Stomach (tissue), 19 donors: ENCODE results near the gene PRKACG. TPM values are rescaled to one million over a fixed set of nuclear protein-coding genes. Genes with fewer than 3 reads are reported as not detected.

Source experiments
- DNase-seq, 2 donors: peaks; one replicate each; pipeline versions ENCODE4 v3.0.0 to v3.0.0-alpha.2; 2013 to 2019
- H3K27ac ChIP-seq, 5 donors: fragments of 200-600 bp in 4 of 5; sonication (generic) in 4 of 5; one replicate each; pipeline ENCODE4 v1.5.1; 2013 to 2019; ENCODE audit warnings: mild to moderate bottlenecking in 1 of 5, moderate library complexity in 1 of 5
- H3K27me3 ChIP-seq, 3 donors: fragments of 200-600 bp; sonication (generic); one replicate each; pipeline ENCODE4 v1.5.1; 2017 to 2019; ENCODE audit warnings: mixed run types in 1 of 3
- H3K36me3 ChIP-seq, 4 donors: fragments of 200-600 bp; sonication (generic); 1 replicate in 3 of 4; 2 replicates in 1 of 4; pipeline ENCODE4 v1.5.1; 2016 to 2019
- H3K4me1 ChIP-seq, 4 donors: fragments of 200-600 bp; sonication (generic); one replicate each; pipeline ENCODE4 v1.5.1; 2016 to 2019
- H3K4me3 ChIP-seq, 4 donors: fragments of 200-600 bp; sonication (generic) in 3 of 4; one replicate each; pipeline ENCODE4 v1.5.1; 2016 to 2019; ENCODE audit warnings: mild to moderate bottlenecking in 1 of 4
- H3K9me3 ChIP-seq, 4 donors: fragments of 200-600 bp; sonication (generic); one replicate each; pipeline ENCODE4 v1.5.1; 2016 to 2019
- EP300 ChIP-seq: sonication (generic); formaldehyde crosslinking; IDR thresholded peaks from one replicate; pipeline ENCODE4 v1.6.1; 2017; ENCODE audit warnings: antibody characterized with exemption
- POLR2A ChIP-seq, 4 donors: fragments of 450-650 bp; IDR thresholded peaks; one replicate each; pipeline ENCODE4 v1.6.1; 2016; ENCODE audit warnings: antibody characterized with exemption in 4 of 4, control low read depth in 2 of 4, mild to moderate bottlenecking in 1 of 4, moderate library complexity in 1 of 4
- POLR2AphosphoS5 ChIP-seq, 3 donors: sonication (generic); formaldehyde crosslinking; IDR thresholded peaks; one replicate each; pipeline ENCODE4 v1.6.1; 2016; ENCODE audit warnings: antibody characterized with exemption in 3 of 3
- WGBS, 5 donors: extraction: QIAGEN DNeasy Blood & Tissue Kit in 3 of 5; methylation state at CpG; one replicate each; pipeline versions ENCODE4 v1.1.5 to v1.1.7; 2013 to 2018; 5-methylcytosine and 5-hydroxymethylcytosine counted together
- intact Hi-C: fragments of 100-400 bp; cut with DNase I; formaldehyde crosslinking; loops from one replicate; pipeline ENCODE4 v1.15.1; 2023; ENCODE audit warnings: low total_unique reads
- long read RNA-seq, 10 donors: transcript quantifications; one replicate each; lab custom pipeline, GENCODE V29; 2026
- polyA plus RNA-seq, 3 donors: library from polyadenylated mRNA; stranded (reverse); fragments of 200-250 nt; gene quantifications; one replicate each; pipeline ENCODE4 v1.2.3, GENCODE V29; 2013
- total RNA-seq, 5 donors: library from RNA; depleted of rRNA; stranded (reverse); fragments of >200 nt; gene quantifications; one replicate each; pipeline versions ENCODE4 v1.1.0 to v1.2.3, GENCODE V29; 2014 to 2016
- TF ChIP-seq, protein P1 (sequence below), 7 experiments: fragments of 450-650 bp in 4 of 7; fragments of 200-600 bp in 3 of 7; sonication (generic) in 3 of 7; IDR thresholded peaks; one replicate each; pipeline ENCODE4 v1.5.1; 2016 to 2019; ENCODE audit warnings: antibody characterized with exemption in 7 of 7, control low read depth in 2 of 7, mild to moderate bottlenecking in 1 of 7
- donor health status: healthy with polysubstance abuse.
- donor health status: Bipolar disorder and iron deficiency.
- donor health status: healthy.

PRKACG gene
- not detected for total RNA-seq
- not detected for polyA plus RNA-seq
- long read RNA-seq, donor 1: 0 reads
- long read RNA-seq, donor 2: 0 reads
- long read RNA-seq, donor 3: 0 reads
- long read RNA-seq, donor 4: 0 reads
- long read RNA-seq, donor 5, partial matches to known transcripts: 0 of 1 reads
- long read RNA-seq, donor 5, other reads (novel, unspliced or antisense): 0 of 1 reads
- long read RNA-seq, donor 6: 0 reads
- long read RNA-seq, donor 7: 0 reads
- long read RNA-seq, donor 8: 0 reads
- long read RNA-seq, donor 9: 0 reads
- long read RNA-seq, donor 10: 0 reads

DNA sequence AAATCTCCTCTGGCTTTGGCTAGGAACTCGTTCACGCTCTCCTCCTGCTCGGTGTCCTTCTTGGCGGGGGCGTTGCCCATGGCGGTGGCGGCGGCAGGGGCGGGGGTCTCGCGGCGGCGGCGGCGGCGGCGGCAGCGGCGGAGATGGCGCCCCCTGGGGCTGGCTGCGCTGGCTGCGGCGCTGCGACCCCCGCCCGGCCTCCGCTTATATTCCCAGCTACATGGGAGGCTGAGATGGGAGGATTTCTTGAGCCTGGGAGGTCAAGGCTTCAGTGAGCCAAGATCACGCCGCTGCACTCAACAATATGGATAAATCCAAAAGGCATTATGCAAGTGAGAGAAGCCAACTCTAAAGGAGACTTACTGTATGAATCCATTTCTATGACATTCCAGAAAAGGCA, at the start of gene PRKACG:
Gene PRKACG (minus strand): TSS at position 101 of the 400 bp plus-strand sequence. CDS start 21 bp downstream, at position 80.
- TF ChIP-seq, protein P1, sequence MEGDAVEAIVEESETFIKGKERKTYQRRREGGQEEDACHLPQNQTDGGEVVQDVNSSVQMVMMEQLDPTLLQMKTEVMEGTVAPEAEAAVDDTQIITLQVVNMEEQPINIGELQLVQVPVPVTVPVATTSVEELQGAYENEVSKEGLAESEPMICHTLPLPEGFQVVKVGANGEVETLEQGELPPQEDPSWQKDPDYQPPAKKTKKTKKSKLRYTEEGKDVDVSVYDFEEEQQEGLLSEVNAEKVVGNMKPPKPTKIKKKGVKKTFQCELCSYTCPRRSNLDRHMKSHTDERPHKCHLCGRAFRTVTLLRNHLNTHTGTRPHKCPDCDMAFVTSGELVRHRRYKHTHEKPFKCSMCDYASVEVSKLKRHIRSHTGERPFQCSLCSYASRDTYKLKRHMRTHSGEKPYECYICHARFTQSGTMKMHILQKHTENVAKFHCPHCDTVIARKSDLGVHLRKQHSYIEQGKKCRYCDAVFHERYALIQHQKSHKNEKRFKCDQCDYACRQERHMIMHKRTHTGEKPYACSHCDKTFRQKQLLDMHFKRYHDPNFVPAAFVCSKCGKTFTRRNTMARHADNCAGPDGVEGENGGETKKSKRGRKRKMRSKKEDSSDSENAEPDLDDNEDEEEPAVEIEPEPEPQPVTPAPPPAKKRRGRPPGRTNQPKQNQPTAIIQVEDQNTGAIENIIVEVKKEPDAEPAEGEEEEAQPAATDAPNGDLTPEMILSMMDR (IDR thresholded peaks at IDR 0.05): no peak
- intact Hi-C loops: no loop called here
- Histone ChIP-seq H3K9me3 (no peaks in the 10 kb centered on the region), H3K4me1 (peaks cover 0 to 7% (median 0%) of the 10 kb centered on the region in 4 donors), H3K36me3 (no peaks in the 10 kb centered on the region), H3K27ac (no peak within 1 kb of the TSS), H3K27me3 (no peaks in the 10 kb centered on the region), H3K4me3 (no peak within 1 kb of the TSS)
- 96 to 98% (median 97%) methylated on average over 16 to 29 of the region's 29 CpGs for WGBS, 5 donors
- DNase-seq: no peak

DNA sequence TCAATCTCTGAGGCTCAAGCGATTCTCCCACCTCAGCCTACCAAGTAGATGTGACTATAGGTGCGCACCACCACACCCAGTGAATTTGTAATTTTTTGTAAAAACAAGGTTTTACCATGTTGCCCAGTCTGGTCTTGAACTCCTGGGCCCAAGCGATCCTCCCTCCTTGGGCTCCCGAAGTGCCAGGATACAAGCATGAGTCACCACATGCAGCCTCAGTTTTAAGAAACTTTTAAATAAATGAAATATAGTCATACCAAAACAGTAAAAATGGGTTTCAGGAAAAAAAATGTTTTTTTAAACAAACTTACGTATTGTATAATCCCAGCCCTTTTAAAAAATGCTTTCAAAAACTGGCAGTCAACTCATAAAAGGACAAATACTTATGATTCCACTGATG, 48.3 kb upstream of the PRKACG start:
- Histone ChIP-seq H3K27me3 (no peaks in the 10 kb centered on the region), H3K27ac (no peak overlapping the region), H3K4me1 (peaks cover 0 to 7% (median 0%) of the 10 kb centered on the region in 4 donors), H3K4me3 (no peak overlapping the region), H3K9me3 (no peaks in the 10 kb centered on the region), H3K36me3 (peaks cover 5 to 44% (median 26%) of the 10 kb centered on the region in 4 donors)
- TF ChIP-seq POLR2AphosphoS5 (IDR thresholded peaks at IDR 0.05): no peak
- no peak for TF ChIP-seq EP300
- TF ChIP-seq, protein P1 (IDR thresholded peaks at IDR 0.05): no peak
- intact Hi-C loops: no loop called here
- 93 to 98% (median 96%) methylated on average over 5 of the region's 5 CpGs for WGBS, 5 donors
- no peak for DNase-seq

DNA sequence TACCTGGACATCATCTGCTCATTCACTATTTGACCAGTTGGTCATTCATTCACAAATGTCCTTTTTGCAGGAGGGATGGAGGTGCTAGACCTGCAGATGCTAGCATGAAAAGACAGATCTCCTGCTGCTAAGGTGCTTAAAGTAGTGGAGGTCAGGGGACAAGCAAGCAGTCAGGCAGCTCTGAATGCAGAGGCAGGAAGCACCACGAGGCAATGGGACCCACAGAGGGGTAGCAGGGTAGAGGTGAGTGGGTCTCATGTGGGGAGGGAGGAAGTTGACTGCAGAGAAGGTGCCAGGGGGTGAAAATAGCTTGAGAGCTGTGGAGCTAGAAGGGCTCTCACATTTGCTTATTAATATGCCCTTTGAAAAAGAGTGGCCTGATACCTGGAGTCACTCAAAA, 46.9 kb upstream of the PRKACG start:
- Histone ChIP-seq H3K4me1 (peaks cover 0 to 7% (median 0%) of the 10 kb centered on the region in 4 donors), H3K9me3 (no peaks in the 10 kb centered on the region), H3K36me3 (peaks cover 1 to 30% (median 16%) of the 10 kb centered on the region in 4 donors), H3K4me3 (no peak overlapping the region), H3K27ac (no peak overlapping the region), H3K27me3 (no peaks in the 10 kb centered on the region)
- DNase-seq: no peak
- intact Hi-C loops: no loop called here
- TF ChIP-seq POLR2AphosphoS5 (IDR thresholded peaks at IDR 0.05) (no peak), POLR2A (IDR thresholded peaks at IDR 0.05) (no peak), EP300 (no peak)
- TF ChIP-seq, protein P1 (IDR thresholded peaks at IDR 0.05): no peak
- WGBS, 5 donors: 27 to 43% (median 31%) methylated on average over 1 of the region's 1 CpG

DNA sequence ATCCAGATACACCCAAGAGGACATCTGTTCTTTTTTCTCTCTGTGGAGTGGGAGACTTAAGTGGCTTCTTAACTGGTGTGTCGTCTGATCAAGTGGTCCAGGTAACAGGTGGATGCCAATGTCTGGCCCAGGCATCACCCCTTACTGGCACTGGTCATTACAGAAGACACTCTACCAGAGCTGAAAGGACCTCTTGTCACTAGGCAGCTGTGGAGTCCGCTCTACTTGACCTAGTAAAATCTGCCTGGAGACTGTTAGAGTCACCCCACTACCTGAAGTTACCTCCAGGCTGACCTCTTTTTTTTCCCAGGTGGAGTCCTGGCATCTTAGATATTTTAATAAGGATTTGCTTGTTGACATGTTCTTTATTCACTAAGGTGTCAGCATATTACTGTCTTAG, 44.2 kb upstream of the PRKACG start:
- intact Hi-C loops: no loop called here
- 89 to 100% (median 95%) methylated on average over 2 of the region's 2 CpGs for WGBS, 5 donors
- no peak for DNase-seq
- Histone ChIP-seq H3K4me3 (no peak overlapping the region), H3K27ac (no peak overlapping the region), H3K9me3 (no peaks in the 10 kb centered on the region), H3K4me1 (peaks cover 0 to 26% (median 16%) of the 10 kb centered on the region in 4 donors), H3K36me3 (peaks cover 0 to 18% (median 11%) of the 10 kb centered on the region in 4 donors), H3K27me3 (no peaks in the 10 kb centered on the region)
- TF ChIP-seq EP300 (no peak), POLR2A (IDR thresholded peaks at IDR 0.05) (no peak)

DNA sequence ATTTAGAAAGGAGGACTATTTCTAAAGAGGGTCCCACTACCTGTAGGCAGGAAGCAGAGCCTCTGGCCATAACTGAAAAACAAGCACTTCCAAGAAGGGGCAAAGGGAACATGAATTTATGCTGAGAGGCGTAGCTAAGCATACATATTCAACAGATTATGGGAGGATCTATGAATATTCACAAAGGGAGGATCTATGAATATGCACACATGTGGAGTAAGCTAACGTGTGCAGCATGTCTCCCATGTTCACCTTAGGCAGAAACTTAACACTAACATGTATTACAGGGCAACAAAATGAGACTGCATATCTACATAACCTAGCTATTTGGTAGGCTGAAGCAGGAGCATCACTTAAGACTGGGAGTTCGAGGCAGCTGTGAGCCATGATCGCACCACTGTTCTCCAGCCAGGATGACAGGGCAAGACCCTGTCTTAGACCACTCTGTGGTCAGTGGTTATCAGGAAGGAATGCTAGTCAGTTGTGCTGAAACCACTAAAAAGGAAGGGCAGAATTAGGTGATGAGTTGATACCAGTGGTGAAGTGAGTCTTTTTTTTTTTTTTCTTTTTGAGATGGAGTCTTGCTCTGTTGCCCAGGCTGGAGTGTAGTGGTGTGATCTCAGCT, 42.4 kb upstream of the PRKACG start:
- DNase-seq: no peak
- Histone ChIP-seq H3K4me1 (peaks cover 0 to 26% (median 16%) of the 10 kb centered on the region in 4 donors), H3K27me3 (no peaks in the 10 kb centered on the region), H3K27ac (no peak overlapping the region), H3K36me3 (peaks cover 0 to 19% (median 14%) of the 10 kb centered on the region in 4 donors), H3K4me3 (no peak overlapping the region), H3K9me3 (no peaks in the 10 kb centered on the region)
- intact Hi-C loops: no loop called here
- TF ChIP-seq POLR2A (IDR thresholded peaks at IDR 0.05) (no peak), EP300 (no peak), POLR2AphosphoS5 (IDR thresholded peaks at IDR 0.05) (no peak)
- TF ChIP-seq, protein P1 (IDR thresholded peaks at IDR 0.05): no peak
- WGBS, 5 donors: 86 to 93% (median 90%) methylated on average over 4 of the region's 4 CpGs
